Measurements from ENCODE around the gene DDX39A. TPM values are rescaled to one million over a fixed set of nuclear protein-coding genes. Genes with fewer than 3 reads are reported as not detected.

The DDX39A gene
- total and polyA plus RNA-seq, 2 donors (not counting 1 experiment from before 2014, with no cell fraction given) = 35.9 to 36.5 TPM

DNA sequence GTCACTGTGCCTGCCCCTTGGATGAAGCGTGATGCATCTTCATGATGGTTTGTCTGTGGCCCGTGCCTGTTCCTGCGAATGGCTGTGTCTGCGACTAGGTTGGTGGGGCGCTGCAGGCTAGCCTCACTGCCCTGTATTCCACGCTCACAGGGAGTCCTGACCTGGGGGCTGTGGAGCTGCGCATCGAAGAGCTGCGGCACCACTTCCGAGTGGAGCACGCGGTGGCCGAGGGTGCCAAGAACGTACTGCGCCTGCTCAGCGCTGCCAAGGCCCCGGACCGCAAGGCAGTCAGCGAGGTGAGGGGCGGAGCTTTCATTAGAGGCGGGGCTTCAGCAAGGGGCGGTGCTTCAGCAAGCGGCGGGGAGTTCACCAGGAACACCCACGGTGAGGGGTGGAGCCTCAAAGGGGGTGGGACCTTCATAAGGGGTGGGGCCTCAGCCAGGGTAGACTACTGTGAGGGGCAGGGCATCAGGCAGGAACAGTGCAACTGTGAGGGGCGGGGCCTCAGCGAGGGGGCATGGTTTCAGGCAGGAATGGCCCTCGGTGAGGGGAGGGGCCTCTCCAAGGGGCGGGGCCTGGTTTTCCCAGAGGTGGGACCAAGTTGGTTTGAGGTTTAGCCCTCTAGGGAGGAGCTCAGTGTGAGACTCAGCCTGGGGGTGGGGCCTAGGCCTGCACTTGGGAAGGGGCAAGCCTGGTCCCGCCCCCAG, 31.2 kb upstream of the DDX39A start:
- no peak for DNase-seq (ENCODE audit: low read depth in 2 of 2)
- H3K4me2 ChIP-seq (ENCODE audit: extremely low read depth, insufficient read depth, low read length) = no peak overlapping the region
- peaks cover 21% of the 10 kb centered on the region for H3K36me3 ChIP-seq (ENCODE audit: control insufficient read depth, insufficient read depth, low read length)
- H2AFZ ChIP-seq (ENCODE audit: low read length) = no peak overlapping the region
- H3K27ac ChIP-seq (ENCODE audit: insufficient read depth, low read length) = no peak overlapping the region
- H3K27me3 ChIP-seq (ENCODE audit: control insufficient read depth, insufficient read depth, low read length) = no peaks in the 10 kb centered on the region
- H3K4me3 ChIP-seq (replicated peaks in 1 of 4; ENCODE audit: control extremely low read depth in 1 of 4, insufficient read depth in 1 of 4, low read depth in 3 of 4, low read length in 4 of 4) = no peak overlapping the region
- no peaks in the 10 kb centered on the region for H4K20me1 ChIP-seq (ENCODE audit: control insufficient read depth, extremely low read depth, insufficient read depth, low read length)
- no peaks in the 10 kb centered on the region for H3K4me1 ChIP-seq (ENCODE audit: control insufficient read depth, extremely low read depth, insufficient read depth, low read length)
- TF ChIP-seq, protein P1, sequence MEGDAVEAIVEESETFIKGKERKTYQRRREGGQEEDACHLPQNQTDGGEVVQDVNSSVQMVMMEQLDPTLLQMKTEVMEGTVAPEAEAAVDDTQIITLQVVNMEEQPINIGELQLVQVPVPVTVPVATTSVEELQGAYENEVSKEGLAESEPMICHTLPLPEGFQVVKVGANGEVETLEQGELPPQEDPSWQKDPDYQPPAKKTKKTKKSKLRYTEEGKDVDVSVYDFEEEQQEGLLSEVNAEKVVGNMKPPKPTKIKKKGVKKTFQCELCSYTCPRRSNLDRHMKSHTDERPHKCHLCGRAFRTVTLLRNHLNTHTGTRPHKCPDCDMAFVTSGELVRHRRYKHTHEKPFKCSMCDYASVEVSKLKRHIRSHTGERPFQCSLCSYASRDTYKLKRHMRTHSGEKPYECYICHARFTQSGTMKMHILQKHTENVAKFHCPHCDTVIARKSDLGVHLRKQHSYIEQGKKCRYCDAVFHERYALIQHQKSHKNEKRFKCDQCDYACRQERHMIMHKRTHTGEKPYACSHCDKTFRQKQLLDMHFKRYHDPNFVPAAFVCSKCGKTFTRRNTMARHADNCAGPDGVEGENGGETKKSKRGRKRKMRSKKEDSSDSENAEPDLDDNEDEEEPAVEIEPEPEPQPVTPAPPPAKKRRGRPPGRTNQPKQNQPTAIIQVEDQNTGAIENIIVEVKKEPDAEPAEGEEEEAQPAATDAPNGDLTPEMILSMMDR (conservative IDR thresholded peaks at IDR 0.05 in 1 of 2, IDR thresholded peaks at IDR 0.05 in 1 of 2; ENCODE audit: low read depth in 1 of 2, low read length in 2 of 2) = no peak
- no peak for TF ChIP-seq EZH2 (IDR thresholded peaks at IDR 0.05; ENCODE audit: low read length, missing control alignments)
- H3K9me3 ChIP-seq (ENCODE audit: control insufficient read depth, insufficient read depth, low read depth, low read length) = no peaks in the 10 kb centered on the region
- H3K79me2 ChIP-seq (ENCODE audit: control insufficient read depth, insufficient read depth, low read length) = no peaks in the 10 kb centered on the region
- H3K9ac ChIP-seq (ENCODE audit: insufficient read depth, low read length) = no peak overlapping the region

DNA sequence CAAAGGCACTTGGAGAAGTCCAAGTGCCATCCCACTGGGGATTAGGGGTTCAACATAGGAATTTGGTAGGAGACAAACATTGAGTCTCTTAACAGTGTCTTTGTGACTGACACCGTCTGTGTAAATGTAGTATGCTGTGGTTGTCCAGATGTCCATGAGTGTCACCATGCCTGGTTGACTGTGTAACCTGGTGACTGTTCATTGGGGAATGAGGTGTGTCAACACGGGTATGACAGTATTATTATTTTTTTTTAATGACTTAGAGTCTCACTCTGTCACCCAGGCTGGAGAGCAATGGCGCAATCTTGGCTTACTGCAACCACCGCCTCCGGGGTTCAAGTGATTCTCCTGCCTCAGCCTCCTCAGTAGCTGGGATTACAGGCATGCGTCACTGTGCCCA, 30.2 kb upstream of the DDX39A start:
- H3K36me3 ChIP-seq (ENCODE audit: control insufficient read depth, insufficient read depth, low read length) = peaks cover 24% of the 10 kb centered on the region
- no peak overlapping the region for H3K27ac ChIP-seq (ENCODE audit: insufficient read depth, low read length)
- no peaks in the 10 kb centered on the region for H3K4me1 ChIP-seq (ENCODE audit: control insufficient read depth, extremely low read depth, insufficient read depth, low read length)
- H3K27me3 ChIP-seq (ENCODE audit: control insufficient read depth, insufficient read depth, low read length) = no peaks in the 10 kb centered on the region
- no peak for DNase-seq (ENCODE audit: low read depth in 2 of 2)
- TF ChIP-seq, protein P1 (conservative IDR thresholded peaks at IDR 0.05 in 1 of 2, IDR thresholded peaks at IDR 0.05 in 1 of 2; ENCODE audit: low read depth in 1 of 2, low read length in 2 of 2) = no peak
- no peak for TF ChIP-seq EZH2 (IDR thresholded peaks at IDR 0.05; ENCODE audit: low read length, missing control alignments)
- H2AFZ ChIP-seq (ENCODE audit: low read length) = no peak overlapping the region
- no peaks in the 10 kb centered on the region for H3K9me3 ChIP-seq (ENCODE audit: control insufficient read depth, insufficient read depth, low read depth, low read length)
- no peak overlapping the region for H3K4me2 ChIP-seq (ENCODE audit: extremely low read depth, insufficient read depth, low read length)
- no peak overlapping the region for H3K4me3 ChIP-seq (replicated peaks in 1 of 4; ENCODE audit: control extremely low read depth in 1 of 4, insufficient read depth in 1 of 4, low read depth in 3 of 4, low read length in 4 of 4)
- no peak overlapping the region for H3K9ac ChIP-seq (ENCODE audit: insufficient read depth, low read length)
- H4K20me1 ChIP-seq (ENCODE audit: control insufficient read depth, extremely low read depth, insufficient read depth, low read length) = no peaks in the 10 kb centered on the region
- H3K79me2 ChIP-seq (ENCODE audit: control insufficient read depth, insufficient read depth, low read length) = no peaks in the 10 kb centered on the region

DNA sequence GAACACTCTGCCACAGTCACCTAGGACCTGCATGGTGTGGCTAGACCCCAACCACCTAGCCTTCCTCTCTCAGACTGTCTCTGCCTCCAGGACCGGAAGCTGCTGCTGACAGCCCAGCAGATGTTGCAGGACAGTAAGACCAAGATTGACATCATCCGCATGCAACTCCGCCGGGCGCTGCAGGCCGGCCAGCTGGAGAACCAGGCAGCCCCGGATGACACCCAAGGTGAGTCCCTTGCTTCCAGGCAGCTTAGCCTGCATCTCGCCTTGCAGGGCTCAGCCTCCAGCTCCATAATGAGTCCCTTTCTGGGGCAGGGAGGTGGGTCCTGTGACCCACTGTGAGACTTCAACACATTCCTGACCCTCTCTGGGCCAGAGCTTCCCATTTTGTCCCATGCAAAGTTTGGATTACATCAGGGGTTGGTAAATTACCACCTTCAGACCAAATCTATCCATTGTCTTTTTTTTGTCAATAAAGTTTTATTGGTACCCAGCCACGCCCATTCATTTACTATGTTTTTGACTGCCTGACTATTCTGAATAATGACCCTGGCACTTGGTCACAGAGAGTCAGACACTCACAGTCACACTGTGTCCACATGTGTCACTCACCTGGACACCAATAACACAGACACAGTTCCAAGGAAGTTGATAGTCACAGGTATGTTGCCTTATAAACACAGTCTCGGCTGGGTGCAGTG, 27.3 kb upstream of the DDX39A start:
- Histone ChIP-seq H3K27me3 (ENCODE audit: control insufficient read depth, insufficient read depth, low read length) (no peaks in the 10 kb centered on the region), H3K27ac (ENCODE audit: insufficient read depth, low read length) (no peak overlapping the region), H3K9me3 (ENCODE audit: control insufficient read depth, insufficient read depth, low read depth, low read length) (no peaks in the 10 kb centered on the region), H3K4me3 (replicated peaks in 1 of 4; ENCODE audit: control extremely low read depth in 1 of 4, insufficient read depth in 1 of 4, low read depth in 3 of 4, low read length in 4 of 4) (no peak overlapping the region), H3K4me1 (ENCODE audit: control insufficient read depth, extremely low read depth, insufficient read depth, low read length) (no peaks in the 10 kb centered on the region), H3K9ac (ENCODE audit: insufficient read depth, low read length) (no peak overlapping the region), H2AFZ (ENCODE audit: low read length) (no peak overlapping the region), H4K20me1 (ENCODE audit: control insufficient read depth, extremely low read depth, insufficient read depth, low read length) (no peaks in the 10 kb centered on the region), H3K4me2 (ENCODE audit: extremely low read depth, insufficient read depth, low read length) (no peak overlapping the region), H3K79me2 (ENCODE audit: control insufficient read depth, insufficient read depth, low read length) (no peaks in the 10 kb centered on the region), H3K36me3 (ENCODE audit: control insufficient read depth, insufficient read depth, low read length) (peaks cover 37% of the 10 kb centered on the region)
- DNase-seq (ENCODE audit: low read depth in 2 of 2) = no peak
- TF ChIP-seq EZH2 (IDR thresholded peaks at IDR 0.05; ENCODE audit: low read length, missing control alignments) = no peak
- TF ChIP-seq, protein P1 (conservative IDR thresholded peaks at IDR 0.05 in 1 of 2, IDR thresholded peaks at IDR 0.05 in 1 of 2; ENCODE audit: low read depth in 1 of 2, low read length in 2 of 2) = no peak
